Vagina (tissue), 2 donors: ENCODE results near the gene TBL1XR1. TPM values are rescaled to one million over a fixed set of nuclear protein-coding genes. Genes with fewer than 3 reads are reported as not detected.

Experiments
- DNase-seq, 2 donors: peaks; one replicate each; pipeline ENCODE4 v3.0.0-alpha.2; 2017; ENCODE audit errors: extremely low spot score in 2 of 2
- H3K27ac ChIP-seq: fragments of 200-600 bp; sonication (generic); one replicate; pipeline ENCODE4 v1.5.1; 2019
- H3K27me3 ChIP-seq: fragments of 200-600 bp; sonication (generic); one replicate; pipeline ENCODE4 v1.5.1; 2019
- H3K36me3 ChIP-seq, 2 donors: fragments of 200-600 bp; sonication (generic); one replicate each; pipeline ENCODE4 v1.5.1; 2017 to 2019
- H3K4me1 ChIP-seq: fragments of 200-600 bp; sonication (generic); one replicate; pipeline ENCODE4 v1.5.1; 2019
- H3K4me3 ChIP-seq, 2 donors: fragments of 200-600 bp; sonication (generic); 1 replicate in 1 of 2; 2 replicates in 1 of 2; pipeline ENCODE4 v1.5.1; 2016 to 2019
- H3K9me3 ChIP-seq: fragments of 200-600 bp; sonication (generic); one replicate; pipeline ENCODE4 v1.5.1; 2019
- POLR2A ChIP-seq, 2 donors: fragments of 450-650 bp; IDR thresholded peaks; one replicate each; pipeline ENCODE4 v1.6.1; 2017; ENCODE audit warnings: antibody characterized with exemption in 2 of 2, mild to moderate bottlenecking in 2 of 2, moderate library complexity in 2 of 2
- POLR2AphosphoS5 ChIP-seq, 2 donors: sonication (generic); formaldehyde crosslinking; IDR thresholded peaks; one replicate each; pipeline ENCODE4 v1.9.0; 2017; ENCODE audit warnings: antibody characterized with exemption in 2 of 2, mild to moderate bottlenecking in 2 of 2, low read depth in 1 of 2; ENCODE audit not compliant: insufficient read depth in 1 of 2
- intact Hi-C: fragments of 100-400 bp; cut with DNase I; formaldehyde crosslinking; loops from one replicate; pipeline ENCODE4 v1.15.1; 2023
- total RNA-seq: library from RNA; depleted of rRNA; stranded (reverse); fragments of >200 nt; gene quantifications from one replicate; pipeline ENCODE4 v1.2.3, GENCODE V29; 2016
- TF ChIP-seq, protein P1 (sequence below), 3 experiments: fragments of 450-650 bp in 2 of 3; fragments of 200-600 bp in 1 of 3; sonication (generic) in 1 of 3; IDR thresholded peaks; one replicate each; pipeline ENCODE4 v1.5.1; 2017 to 2019; ENCODE audit warnings: antibody characterized with exemption in 3 of 3, mild to moderate bottlenecking in 2 of 3, moderate library complexity in 2 of 3

The TBL1XR1 gene
- total RNA-seq, 1 donor from 2014 or later: 80.5 TPM

DNA sequence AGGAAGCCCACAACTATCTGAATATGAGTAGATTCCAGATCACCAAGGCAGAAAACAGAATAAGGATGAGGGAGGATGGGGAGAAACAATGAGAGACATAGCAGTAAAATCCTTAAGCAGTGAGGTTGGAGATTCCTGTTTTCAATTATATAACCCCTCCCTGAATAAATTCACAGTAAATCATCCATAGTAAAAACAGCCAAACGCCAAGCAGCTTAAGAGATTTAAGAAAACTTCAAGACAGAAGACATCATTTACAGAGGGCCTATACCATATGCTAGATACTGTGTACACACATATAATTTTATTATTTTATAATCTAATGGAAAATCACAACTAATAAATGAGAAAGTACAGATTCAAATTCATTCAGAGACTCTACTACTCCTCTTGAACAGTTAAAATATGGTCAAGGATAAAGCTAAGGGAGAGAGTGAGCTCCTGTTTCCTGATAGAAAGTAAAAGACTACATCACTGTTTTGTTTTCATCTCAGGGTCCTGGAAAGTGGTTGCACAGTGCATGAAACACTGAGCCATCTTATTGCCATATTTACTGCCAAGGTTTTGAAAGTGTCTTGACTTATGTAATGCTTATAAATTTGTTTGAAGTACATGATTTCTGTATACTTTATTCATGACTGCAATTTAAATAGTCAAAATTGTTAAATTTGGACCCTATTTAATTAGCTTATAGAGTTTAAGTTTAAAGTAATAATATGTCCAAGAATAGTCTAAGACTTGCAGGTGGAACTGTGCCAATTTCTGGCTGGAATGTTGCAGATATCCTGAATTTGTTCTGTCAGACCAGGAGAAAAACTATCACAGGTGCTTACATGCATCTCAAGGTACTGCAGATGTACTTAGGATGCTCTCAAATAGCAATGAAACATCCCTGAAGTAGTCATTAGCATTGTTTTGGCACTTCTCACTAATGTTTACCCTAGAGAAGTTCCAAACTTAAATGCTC lies 141.4 kb downstream of the TBL1XR1 start:
- Histone ChIP-seq H3K4me3 (no peak overlapping the region), H3K27ac (no peak overlapping the region), H3K36me3 (no peaks in the 10 kb centered on the region), H3K4me1 (peaks cover 19% of the 10 kb centered on the region), H3K27me3 (no peaks in the 10 kb centered on the region), H3K9me3 (no peaks in the 10 kb centered on the region)
- no peak for DNase-seq
- TF ChIP-seq POLR2A (IDR thresholded peaks at IDR 0.05): no peak
- TF ChIP-seq, protein P1, sequence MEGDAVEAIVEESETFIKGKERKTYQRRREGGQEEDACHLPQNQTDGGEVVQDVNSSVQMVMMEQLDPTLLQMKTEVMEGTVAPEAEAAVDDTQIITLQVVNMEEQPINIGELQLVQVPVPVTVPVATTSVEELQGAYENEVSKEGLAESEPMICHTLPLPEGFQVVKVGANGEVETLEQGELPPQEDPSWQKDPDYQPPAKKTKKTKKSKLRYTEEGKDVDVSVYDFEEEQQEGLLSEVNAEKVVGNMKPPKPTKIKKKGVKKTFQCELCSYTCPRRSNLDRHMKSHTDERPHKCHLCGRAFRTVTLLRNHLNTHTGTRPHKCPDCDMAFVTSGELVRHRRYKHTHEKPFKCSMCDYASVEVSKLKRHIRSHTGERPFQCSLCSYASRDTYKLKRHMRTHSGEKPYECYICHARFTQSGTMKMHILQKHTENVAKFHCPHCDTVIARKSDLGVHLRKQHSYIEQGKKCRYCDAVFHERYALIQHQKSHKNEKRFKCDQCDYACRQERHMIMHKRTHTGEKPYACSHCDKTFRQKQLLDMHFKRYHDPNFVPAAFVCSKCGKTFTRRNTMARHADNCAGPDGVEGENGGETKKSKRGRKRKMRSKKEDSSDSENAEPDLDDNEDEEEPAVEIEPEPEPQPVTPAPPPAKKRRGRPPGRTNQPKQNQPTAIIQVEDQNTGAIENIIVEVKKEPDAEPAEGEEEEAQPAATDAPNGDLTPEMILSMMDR (IDR thresholded peaks at IDR 0.05): no peak
- TF ChIP-seq POLR2AphosphoS5 (IDR thresholded peaks at IDR 0.05; ENCODE audit: insufficient read depth in 1 of 2, low read depth in 1 of 2): no peak
- intact Hi-C loops: loop anchor here (10.0 kb wide), 2 partner anchors 1269 to 1329 kb away; no protein-coding TSS in a partner anchor

DNA sequence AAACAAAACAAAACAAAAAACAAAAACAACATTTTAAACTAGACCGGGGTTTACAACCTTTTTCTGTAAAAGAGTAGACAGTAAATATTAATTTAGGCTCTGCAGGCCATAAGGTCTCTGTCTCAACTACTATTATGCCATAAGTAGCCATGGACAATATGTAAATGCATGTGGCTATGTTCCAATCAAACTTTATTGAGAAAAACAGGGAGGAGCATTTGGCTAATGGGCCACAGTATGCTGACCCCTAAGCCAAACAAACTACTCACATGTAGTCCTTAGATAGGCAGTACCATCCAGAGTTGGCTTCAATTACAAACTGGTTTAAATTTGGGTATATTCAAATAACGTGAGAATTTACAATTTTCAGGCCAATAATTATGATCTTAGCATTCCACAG lies 144.2 kb downstream of the TBL1XR1 start:
- Histone ChIP-seq H3K36me3 (peaks cover 0 to 5% of the 10 kb centered on the region in 2 donors), H3K4me3 (no peak overlapping the region), H3K27me3 (no peaks in the 10 kb centered on the region), H3K27ac (no peak overlapping the region), H3K9me3 (no peaks in the 10 kb centered on the region), H3K4me1 (peaks cover 28% of the 10 kb centered on the region)
- DNase-seq: no peak
- TF ChIP-seq POLR2A (IDR thresholded peaks at IDR 0.05) (no peak), POLR2AphosphoS5 (IDR thresholded peaks at IDR 0.05; ENCODE audit: insufficient read depth in 1 of 2, low read depth in 1 of 2) (no peak)
- TF ChIP-seq, protein P1 (IDR thresholded peaks at IDR 0.05): no peak
- intact Hi-C loops: loop anchor here (5.0 to 10.0 kb wide), 3 partner anchors 674 to 1332 kb away; no protein-coding TSS in a partner anchor

DNA sequence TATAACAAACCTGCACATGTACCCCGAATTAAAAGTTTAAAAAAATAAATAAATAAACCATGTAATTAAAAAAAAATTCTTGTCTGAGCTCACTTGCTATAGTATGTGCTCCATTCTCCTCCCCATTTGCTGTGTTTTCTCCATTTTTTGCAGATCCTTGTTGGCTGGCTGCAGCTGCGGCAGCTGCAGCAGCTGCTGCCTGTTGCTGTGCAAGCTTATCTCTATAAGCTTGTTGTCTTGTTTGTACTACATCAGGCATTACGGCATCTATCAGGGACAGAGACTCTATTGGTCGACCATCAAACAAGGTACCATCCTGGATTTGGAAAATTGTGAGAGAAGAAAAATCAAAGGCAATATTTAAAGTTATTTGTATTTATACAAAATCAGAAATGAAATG lies 145.9 kb downstream of the TBL1XR1 start:
- intact Hi-C loops: loop anchor here (5.0 to 10.0 kb wide), 3 partner anchors 676 to 1333 kb away; no protein-coding TSS in a partner anchor
- Histone ChIP-seq H3K4me1 (peaks cover 20% of the 10 kb centered on the region), H3K36me3 (peaks cover 0 to 17% of the 10 kb centered on the region in 2 donors), H3K27me3 (no peaks in the 10 kb centered on the region), H3K27ac (no peak overlapping the region), H3K9me3 (no peaks in the 10 kb centered on the region), H3K4me3 (no peak overlapping the region)
- TF ChIP-seq POLR2A (IDR thresholded peaks at IDR 0.05): no peak
- TF ChIP-seq, protein P1 (IDR thresholded peaks at IDR 0.05): no peak
- TF ChIP-seq POLR2AphosphoS5 (IDR thresholded peaks at IDR 0.05; ENCODE audit: insufficient read depth in 1 of 2, low read depth in 1 of 2): no peak
- no peak for DNase-seq

DNA sequence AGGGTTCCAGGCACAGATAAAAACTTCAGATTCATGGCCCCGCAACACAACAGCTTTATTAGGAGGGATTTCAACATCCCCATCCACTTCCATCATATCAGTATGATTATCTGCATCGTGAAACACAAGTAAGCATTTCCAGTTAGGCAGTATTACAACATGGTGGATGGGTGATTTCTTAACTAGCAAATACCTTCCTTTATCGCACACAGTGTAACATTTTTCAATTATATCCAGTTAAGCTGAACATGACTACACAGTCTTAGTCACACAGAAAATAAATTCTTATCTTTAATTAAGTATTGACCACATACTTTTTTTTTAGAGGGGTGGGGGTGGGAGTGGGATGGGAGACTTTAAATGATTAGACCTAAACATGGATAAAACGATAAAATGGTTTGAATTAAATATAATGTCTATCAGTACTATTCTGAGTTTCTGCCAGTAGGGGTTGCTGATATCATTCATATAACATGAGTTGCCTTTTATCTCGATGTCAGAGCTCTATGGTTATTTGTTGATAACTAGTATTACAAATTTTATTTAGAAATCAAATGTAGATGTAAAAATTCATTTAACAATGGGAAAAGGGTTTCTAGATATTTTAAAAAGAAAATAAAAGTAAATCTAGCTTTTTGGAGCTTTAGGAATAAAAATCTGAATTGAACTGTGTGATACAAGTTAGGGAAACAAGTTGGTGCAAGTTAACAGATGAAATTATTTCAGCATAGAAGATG lies 146.6 kb downstream of the TBL1XR1 start:
- Histone ChIP-seq H3K4me3 (no peak overlapping the region), H3K27me3 (no peaks in the 10 kb centered on the region), H3K36me3 (peaks cover 0 to 23% of the 10 kb centered on the region in 2 donors), H3K27ac (no peak overlapping the region), H3K4me1 (peaks cover 15% of the 10 kb centered on the region), H3K9me3 (no peaks in the 10 kb centered on the region)
- TF ChIP-seq POLR2AphosphoS5 (IDR thresholded peaks at IDR 0.05; ENCODE audit: insufficient read depth in 1 of 2, low read depth in 1 of 2) (peak in 1 of 2 donors; percentile 14), POLR2A (IDR thresholded peaks at IDR 0.05) (no peak)
- TF ChIP-seq, protein P1 (IDR thresholded peaks at IDR 0.05): peak in 2 of 3 experiments; percentile 26 to 69
- intact Hi-C loops: loop anchor here (5.0 to 10.0 kb wide), 3 partner anchors 677 to 1334 kb away; no protein-coding TSS in a partner anchor
- no peak for DNase-seq
